B cell (primary cell): ENCODE data around the gene C10orf62.

ENCODE experiments used
- EZH2 ChIP-seq: IDR thresholded peaks from 2 replicates; pipeline ENCODE4 v1.6.1; 2012; ENCODE audit warnings: borderline replicate concordance, low read depth, mild to moderate bottlenecking, moderate library complexity, low read length; ENCODE audit not compliant: insufficient read depth, poor library complexity, severe bottlenecking
- TF ChIP-seq, protein P1 (sequence below): fragments of 200-600 bp; IDR thresholded peaks from one replicate; pipeline ENCODE4 v1.8.0; 2022; ENCODE audit warnings: antibody characterized with exemption, mild to moderate bottlenecking

DNA sequence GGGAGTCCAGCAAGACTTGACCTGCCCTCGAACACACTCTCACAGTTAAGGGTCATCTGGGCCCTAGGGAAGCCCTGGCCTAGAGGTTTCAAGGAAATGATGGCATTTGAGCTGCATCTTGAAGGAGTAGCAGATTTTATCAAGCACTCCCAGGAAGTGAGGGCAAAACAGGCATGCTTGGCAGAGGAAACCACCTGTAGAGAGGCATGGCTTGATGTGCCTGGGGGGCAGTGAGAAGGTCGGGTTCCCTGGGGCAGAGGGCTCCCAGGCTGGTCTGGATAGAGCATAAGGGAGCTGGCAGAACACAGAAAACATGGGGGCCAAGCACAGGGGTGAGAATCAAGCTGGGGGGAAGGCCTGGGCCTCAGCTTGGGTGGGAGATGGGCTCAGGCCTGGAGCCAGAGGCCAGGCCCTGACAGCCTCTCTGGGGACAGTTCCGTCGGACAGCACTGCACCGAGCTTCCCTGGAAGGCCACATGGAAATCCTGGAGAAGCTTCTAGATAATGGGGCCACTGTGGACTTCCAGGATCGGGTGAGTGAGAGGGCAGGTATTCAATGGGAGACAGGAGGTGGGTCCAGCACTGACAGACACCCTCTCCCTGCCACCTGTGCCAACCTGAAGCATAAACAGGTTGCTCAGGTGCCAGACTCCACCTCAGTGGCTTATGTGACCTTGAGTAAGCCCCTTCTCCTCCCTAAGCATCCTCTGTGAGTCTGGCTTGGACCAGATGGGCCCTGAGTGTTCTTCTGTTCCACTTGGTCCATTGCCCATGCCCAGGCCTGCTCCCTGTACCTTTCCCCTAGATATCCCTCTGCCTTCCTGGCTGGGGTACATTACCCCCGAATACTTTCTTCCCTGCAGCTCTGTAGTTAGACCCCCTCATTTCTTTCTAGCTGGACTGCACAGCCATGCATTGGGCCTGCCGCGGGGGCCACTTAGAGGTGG is 8.8 kb upstream of the C10orf62 start:
- TF ChIP-seq, protein P1, sequence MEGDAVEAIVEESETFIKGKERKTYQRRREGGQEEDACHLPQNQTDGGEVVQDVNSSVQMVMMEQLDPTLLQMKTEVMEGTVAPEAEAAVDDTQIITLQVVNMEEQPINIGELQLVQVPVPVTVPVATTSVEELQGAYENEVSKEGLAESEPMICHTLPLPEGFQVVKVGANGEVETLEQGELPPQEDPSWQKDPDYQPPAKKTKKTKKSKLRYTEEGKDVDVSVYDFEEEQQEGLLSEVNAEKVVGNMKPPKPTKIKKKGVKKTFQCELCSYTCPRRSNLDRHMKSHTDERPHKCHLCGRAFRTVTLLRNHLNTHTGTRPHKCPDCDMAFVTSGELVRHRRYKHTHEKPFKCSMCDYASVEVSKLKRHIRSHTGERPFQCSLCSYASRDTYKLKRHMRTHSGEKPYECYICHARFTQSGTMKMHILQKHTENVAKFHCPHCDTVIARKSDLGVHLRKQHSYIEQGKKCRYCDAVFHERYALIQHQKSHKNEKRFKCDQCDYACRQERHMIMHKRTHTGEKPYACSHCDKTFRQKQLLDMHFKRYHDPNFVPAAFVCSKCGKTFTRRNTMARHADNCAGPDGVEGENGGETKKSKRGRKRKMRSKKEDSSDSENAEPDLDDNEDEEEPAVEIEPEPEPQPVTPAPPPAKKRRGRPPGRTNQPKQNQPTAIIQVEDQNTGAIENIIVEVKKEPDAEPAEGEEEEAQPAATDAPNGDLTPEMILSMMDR, result no peak
- TF ChIP-seq EZH2, result no peak
